ENCODE results near the gene ERAP2. TPM values are rescaled to one million over a fixed set of nuclear protein-coding genes. Genes with fewer than 3 reads are reported as not detected.

ERAP2 gene
- total and polyA plus RNA-seq, 2 of the 13 experiments (the other 11 are each of a cell fraction or from before 2014, with no cell fraction given): 12.8 to 16.6 TPM

GRCh38 chr5:96861076-96861475 lies 15.2 kb upstream of the ERAP2 start:
- H4K20me1 ChIP-seq (ENCODE audit: insufficient read depth, low read length): no peaks in the 10 kb centered on the region
- no peak overlapping the region for H2AFZ ChIP-seq (ENCODE audit: low read length)
- H3K4me3 ChIP-seq (replicated peaks in 1 of 3; ENCODE audit: insufficient read depth in 1 of 3, low read depth in 2 of 3, low read length in 3 of 3): no peak overlapping the region
- H3K4me1 ChIP-seq (ENCODE audit: insufficient read depth, low read length): peaks cover 29% of the 10 kb centered on the region
- no peaks in the 10 kb centered on the region for H3K27me3 ChIP-seq (ENCODE audit: control insufficient read depth in 1 of 2, insufficient read depth in 2 of 2, low read length in 2 of 2)
- no peak for ATAC-seq
- intact Hi-C loops (cut with micrococcal nuclease; ENCODE audit: unreplicated experiment) (no loop called here), in situ Hi-C loops (cut with HindIII; ENCODE audit: extremely low pct_ligation_motif_present, low pct_unique_long_range_greater_than_20kb) (no loop called here)
- BruUV-seq (replicated peaks): no TSS peak
- H3K9me3 ChIP-seq (ENCODE audit: low read length): no peaks in the 10 kb centered on the region
- no peak overlapping the region for H3K9ac ChIP-seq (ENCODE audit: insufficient read depth, low read depth, low read length)
- no peak for TF ChIP-seq CEBPZ (IDR thresholded peaks at IDR 0.05; ENCODE audit: low read length)
- TF ChIP-seq GPBP1L1 (CRISPR knock-in tag; IDR thresholded peaks at IDR 0.05): no peak
- no peak for TF ChIP-seq MED8 (CRISPR knock-in tag; IDR thresholded peaks at IDR 0.05; ENCODE audit: insufficient replicate concordance)
- no peak for TF ChIP-seq SNAPC2 (CRISPR knock-in tag; IDR thresholded peaks at IDR 0.05)
- FAIRE-seq: no peak
- ChIA-PET CTCF (ENCODE audit: low intra/inter-chr PET ratio, low total read pairs) (no interaction called here), POLR2A (no interaction called here)
- no peak for DNase-seq (ENCODE audit: low spot score)
- H3K79me2 ChIP-seq (ENCODE audit: insufficient read depth, low read length): no peaks in the 10 kb centered on the region
- no peaks in the 10 kb centered on the region for H3K36me3 ChIP-seq (replicated peaks in 1 of 2; ENCODE audit: control insufficient read depth in 1 of 2, insufficient read depth in 2 of 2, low read length in 2 of 2)
- WGBS (ENCODE audit: low lambda C conversion rate): 50% methylated on average over 2 of the region's 2 CpGs
- no peak overlapping the region for H3K27ac ChIP-seq (ENCODE audit: extremely low read length, insufficient read depth, low read length)
- H3K4me2 ChIP-seq (ENCODE audit: low read depth, low read length): no peak overlapping the region

Measured in HepG2 (cell line).